Measurements from ENCODE around the gene UTF1. TPM values are rescaled to one million over a fixed set of nuclear protein-coding genes. Genes with fewer than 3 reads are reported as not detected.
A peak's percentile ranks its signal among the peaks of the same experiment; 100 is the strongest.

UTF1 gene
- total and polyA plus RNA-seq, 9 of the 15 experiments (the other 6 are each of a cell fraction or from before 2014, with no cell fraction given) = 0.35 to 0.46 TPM; not detected in 7

DNA sequence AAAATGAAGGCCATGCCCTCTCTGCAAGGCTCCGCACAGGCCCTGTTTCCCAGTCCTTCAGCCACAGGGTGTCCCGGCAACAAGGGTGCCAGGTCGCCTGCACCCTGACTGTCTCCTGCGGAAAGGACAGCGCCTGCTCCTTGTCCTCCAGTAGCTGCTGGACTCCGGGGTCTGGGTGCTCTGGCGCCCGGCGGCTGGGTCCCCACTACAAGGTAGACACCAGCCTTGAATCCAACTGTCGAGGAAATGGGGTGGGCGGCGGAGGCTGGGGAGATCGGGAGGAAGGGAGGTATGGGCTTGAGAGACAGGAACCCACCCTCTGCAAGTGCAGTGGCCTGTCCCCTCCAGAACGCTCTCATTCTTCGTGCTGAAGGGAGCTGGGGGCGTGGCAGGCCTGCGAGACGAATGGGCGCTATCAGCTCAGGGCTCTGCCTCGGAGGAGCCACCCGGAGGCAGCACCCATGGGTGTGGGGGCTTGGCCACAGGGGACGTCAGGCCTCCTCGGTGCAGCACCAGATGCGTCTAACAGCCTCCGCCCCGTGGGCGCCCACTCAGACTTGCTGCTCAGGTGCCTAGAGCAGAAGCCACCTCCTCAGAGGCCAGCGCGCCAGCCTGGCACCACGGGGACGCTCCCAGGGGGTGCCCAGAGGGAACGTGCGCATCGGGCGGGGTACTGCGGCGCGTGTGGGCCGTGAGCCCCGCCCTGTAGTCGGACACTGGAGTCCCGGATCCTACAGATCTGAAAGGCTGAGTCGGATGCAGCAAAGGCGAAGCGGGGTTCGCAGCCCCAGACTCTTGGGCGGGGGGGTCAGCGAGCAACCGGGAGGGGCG, 31.1 kb downstream of the UTF1 start (continued):
- no peak for TF ChIP-seq TAF1 (IDR thresholded peaks at IDR 0.05; ENCODE audit: control insufficient read depth, extremely low read depth, insufficient read depth, low read length, severe bottlenecking)
- no peak for TF ChIP-seq ZNF717 (CRISPR knock-in tag; IDR thresholded peaks at IDR 0.05)
- no peak for TF ChIP-seq CBFA2T2 (conservative IDR thresholded peaks at IDR 0.05)
- TF ChIP-seq CEBPB (tag; IDR thresholded peaks at IDR 0.05) = no peak
- TF ChIP-seq, protein P1, sequence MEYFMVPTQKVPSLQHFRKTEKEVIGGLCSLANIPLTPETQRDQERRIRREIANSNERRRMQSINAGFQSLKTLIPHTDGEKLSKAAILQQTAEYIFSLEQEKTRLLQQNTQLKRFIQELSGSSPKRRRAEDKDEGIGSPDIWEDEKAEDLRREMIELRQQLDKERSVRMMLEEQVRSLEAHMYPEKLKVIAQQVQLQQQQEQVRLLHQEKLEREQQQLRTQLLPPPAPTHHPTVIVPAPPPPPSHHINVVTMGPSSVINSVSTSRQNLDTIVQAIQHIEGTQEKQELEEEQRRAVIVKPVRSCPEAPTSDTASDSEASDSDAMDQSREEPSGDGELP (CRISPR knock-in tag; IDR thresholded peaks at IDR 0.05; ENCODE audit: borderline replicate concordance) = no peak
- no peak for TF ChIP-seq DDX20 (tag; IDR thresholded peaks at IDR 0.05; ENCODE audit: low read depth)
- TF ChIP-seq ETV1 (tag; conservative IDR thresholded peaks at IDR 0.05; ENCODE audit: low read depth) = no peak
- TF ChIP-seq NR1H2 (CRISPR knock-in tag; IDR thresholded peaks at IDR 0.05) = no peak
- TF ChIP-seq POLR2G (IDR thresholded peaks at IDR 0.05; ENCODE audit: low read depth, low read length) = peak; percentile 79
- no peak for TF ChIP-seq ZNF12 (CRISPR knock-in tag; IDR thresholded peaks at IDR 0.05)
- no peak for TF ChIP-seq ZNF263 (CRISPR knock-in tag; IDR thresholded peaks at IDR 0.05; ENCODE audit: borderline replicate concordance)
- TF ChIP-seq MECOM (CRISPR knock-in tag; IDR thresholded peaks at IDR 0.05) = no peak
- TF ChIP-seq POLR2AphosphoS5 (IDR thresholded peaks at IDR 0.05; ENCODE audit: control insufficient read depth, insufficient read depth, low read depth, low read length) = no peak
- TF ChIP-seq, protein P2, sequence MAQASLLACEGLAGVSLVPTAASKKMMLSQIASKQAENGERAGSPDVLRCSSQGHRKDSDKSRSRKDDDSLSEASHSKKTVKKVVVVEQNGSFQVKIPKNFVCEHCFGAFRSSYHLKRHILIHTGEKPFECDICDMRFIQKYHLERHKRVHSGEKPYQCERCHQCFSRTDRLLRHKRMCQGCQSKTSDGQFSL (CRISPR knock-in tag; IDR thresholded peaks at IDR 0.05) = peak; percentile 62
- TF ChIP-seq, protein P2 (tag; IDR thresholded peaks at IDR 0.05) = no peak
- TF ChIP-seq DNMT1 (IDR thresholded peaks at IDR 0.05) = no peak
- TF ChIP-seq ZNF57 (CRISPR knock-in tag; IDR thresholded peaks at IDR 0.05) = no peak
- TF ChIP-seq, protein P3, sequence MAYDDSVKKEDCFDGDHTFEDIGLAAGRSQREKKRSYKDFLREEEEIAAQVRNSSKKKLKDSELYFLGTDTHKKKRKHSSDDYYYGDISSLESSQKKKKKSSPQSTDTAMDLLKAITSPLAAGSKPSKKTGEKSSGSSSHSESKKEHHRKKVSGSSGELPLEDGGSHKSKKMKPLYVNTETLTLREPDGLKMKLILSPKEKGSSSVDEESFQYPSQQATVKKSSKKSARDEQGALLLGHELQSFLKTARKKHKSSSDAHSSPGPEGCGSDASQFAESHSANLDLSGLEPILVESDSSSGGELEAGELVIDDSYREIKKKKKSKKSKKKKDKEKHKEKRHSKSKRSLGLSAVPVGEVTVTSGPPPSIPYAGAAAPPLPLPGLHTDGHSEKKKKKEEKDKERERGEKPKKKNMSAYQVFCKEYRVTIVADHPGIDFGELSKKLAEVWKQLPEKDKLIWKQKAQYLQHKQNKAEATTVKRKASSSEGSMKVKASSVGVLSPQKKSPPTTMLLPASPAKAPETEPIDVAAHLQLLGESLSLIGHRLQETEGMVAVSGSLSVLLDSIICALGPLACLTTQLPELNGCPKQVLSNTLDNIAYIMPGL (CRISPR knock-in tag; IDR thresholded peaks at IDR 0.05) = no peak
- no peak for TF ChIP-seq ZNF586 (CRISPR knock-in tag; conservative IDR thresholded peaks at IDR 0.05)
- peak; percentile 38; the same call in 1 of the 2 replicates for TF ChIP-seq POLR2A (conservative IDR thresholded peaks at IDR 0.05)
- 0 out of 2 replicates have a peak, but pooled peaks have one; percentile 25 for TF ChIP-seq ZFX (CRISPR knock-in tag; IDR thresholded peaks at IDR 0.05)
- TF ChIP-seq, protein P4, sequence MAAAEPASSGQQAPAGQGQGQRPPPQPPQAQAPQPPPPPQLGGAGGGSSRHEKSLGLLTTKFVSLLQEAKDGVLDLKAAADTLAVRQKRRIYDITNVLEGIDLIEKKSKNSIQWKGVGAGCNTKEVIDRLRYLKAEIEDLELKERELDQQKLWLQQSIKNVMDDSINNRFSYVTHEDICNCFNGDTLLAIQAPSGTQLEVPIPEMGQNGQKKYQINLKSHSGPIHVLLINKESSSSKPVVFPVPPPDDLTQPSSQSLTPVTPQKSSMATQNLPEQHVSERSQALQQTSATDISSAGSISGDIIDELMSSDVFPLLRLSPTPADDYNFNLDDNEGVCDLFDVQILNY (CRISPR knock-in tag; IDR thresholded peaks at IDR 0.05) = no peak
- peak; percentile 71 for TF ChIP-seq RBFOX2 (IDR thresholded peaks at IDR 0.05; ENCODE audit: low read depth, low read length)

Data from K562 (cell line).